ENCODE measurements around the gene PGBD5. TPM values are rescaled to one million over a fixed set of nuclear protein-coding genes. Genes with fewer than 3 reads are reported as not detected.

PGBD5 gene
- total RNA-seq, 3 donors from 2014 or later (not counting 1 experiment from before 2014, with no cell fraction given): 0.02 to 0.90 TPM; not detected in 1

DNA sequence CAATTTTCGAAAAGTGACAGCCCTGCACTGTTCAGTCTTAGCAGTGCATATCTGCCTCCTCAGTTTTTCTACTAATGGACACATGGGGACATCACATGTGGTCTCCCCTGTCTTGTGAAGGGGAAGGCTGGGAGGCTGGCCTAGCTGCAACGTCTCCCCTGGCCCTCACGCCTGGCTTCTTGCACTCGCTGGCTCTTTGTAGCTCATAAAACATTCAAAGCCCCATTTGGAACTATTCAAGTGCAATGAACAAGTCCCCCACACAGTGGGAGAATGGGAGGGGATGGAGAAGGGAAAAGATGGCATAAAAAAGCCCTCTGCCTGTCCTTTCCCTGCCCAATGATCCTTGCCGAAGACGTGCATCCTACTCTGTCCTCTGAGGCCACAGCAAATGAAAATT lies 73.6 kb downstream of the PGBD5 start:
- WGBS (ENCODE audit: insufficient coverage): 84% methylated on average over 5 of the region's 6 CpGs
- TF ChIP-seq, protein P1, sequence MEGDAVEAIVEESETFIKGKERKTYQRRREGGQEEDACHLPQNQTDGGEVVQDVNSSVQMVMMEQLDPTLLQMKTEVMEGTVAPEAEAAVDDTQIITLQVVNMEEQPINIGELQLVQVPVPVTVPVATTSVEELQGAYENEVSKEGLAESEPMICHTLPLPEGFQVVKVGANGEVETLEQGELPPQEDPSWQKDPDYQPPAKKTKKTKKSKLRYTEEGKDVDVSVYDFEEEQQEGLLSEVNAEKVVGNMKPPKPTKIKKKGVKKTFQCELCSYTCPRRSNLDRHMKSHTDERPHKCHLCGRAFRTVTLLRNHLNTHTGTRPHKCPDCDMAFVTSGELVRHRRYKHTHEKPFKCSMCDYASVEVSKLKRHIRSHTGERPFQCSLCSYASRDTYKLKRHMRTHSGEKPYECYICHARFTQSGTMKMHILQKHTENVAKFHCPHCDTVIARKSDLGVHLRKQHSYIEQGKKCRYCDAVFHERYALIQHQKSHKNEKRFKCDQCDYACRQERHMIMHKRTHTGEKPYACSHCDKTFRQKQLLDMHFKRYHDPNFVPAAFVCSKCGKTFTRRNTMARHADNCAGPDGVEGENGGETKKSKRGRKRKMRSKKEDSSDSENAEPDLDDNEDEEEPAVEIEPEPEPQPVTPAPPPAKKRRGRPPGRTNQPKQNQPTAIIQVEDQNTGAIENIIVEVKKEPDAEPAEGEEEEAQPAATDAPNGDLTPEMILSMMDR (IDR thresholded peaks at IDR 0.05): no peak
- Histone ChIP-seq H3K4me3 (ENCODE audit: low read length) (no peak overlapping the region), H3K4me1 (ENCODE audit: control insufficient read depth, insufficient read depth, low read length) (no peaks in the 10 kb centered on the region), H3K27ac (ENCODE audit: low read length) (no peak overlapping the region), H3K9me3 (ENCODE audit: control insufficient read depth, insufficient read depth, low read length) (no peaks in the 10 kb centered on the region), H3K27me3 (ENCODE audit: control insufficient read depth, insufficient read depth, low read length) (no peaks in the 10 kb centered on the region), H3K36me3 (ENCODE audit: control insufficient read depth, insufficient read depth, low read length) (no peaks in the 10 kb centered on the region)
- DNase-seq: no peak
- intact Hi-C loops (cut with micrococcal nuclease): no loop called here
- H3K27ac Mint-ChIP-seq: no peak overlapping the region
- H3K36me3 Mint-ChIP-seq: no peaks in the 10 kb centered on the region
- no peaks in the 10 kb centered on the region for H3K9me3 Mint-ChIP-seq
- peaks cover 4 to 6% of the 10 kb centered on the region in 2 donors for H3K27me3 Mint-ChIP-seq (ENCODE audit: low read depth in 2 of 2)
- H3K4me1 Mint-ChIP-seq: no peaks in the 10 kb centered on the region
- H3K4me3 Mint-ChIP-seq: no peak overlapping the region
- ATAC-seq: no peak

DNA sequence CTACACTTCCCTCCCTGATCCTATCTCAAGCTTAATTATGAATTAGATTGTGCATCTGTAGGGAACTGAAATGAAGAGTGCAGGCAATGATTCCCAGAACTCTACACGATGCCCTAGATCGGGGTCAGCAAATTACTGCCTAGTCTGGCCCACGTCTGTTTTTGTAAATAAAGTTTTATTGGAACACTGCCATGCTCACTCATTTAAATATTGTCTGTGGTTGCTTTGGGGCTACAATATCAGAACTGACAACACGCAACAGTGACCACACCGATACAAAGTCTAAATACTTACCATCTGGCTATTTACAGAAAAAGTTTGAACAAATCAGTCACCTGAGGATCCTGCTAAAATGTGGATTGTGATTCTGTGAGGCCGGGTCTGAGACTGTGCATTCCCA lies 74.1 kb downstream of the PGBD5 start:
- ATAC-seq (no peak), DNase-seq (no peak)
- no peaks in the 10 kb centered on the region for H3K36me3 ChIP-seq (ENCODE audit: control insufficient read depth, insufficient read depth, low read length)
- 67% methylated on average over 6 of the region's 6 CpGs for WGBS (ENCODE audit: insufficient coverage)
- TF ChIP-seq, protein P1 (IDR thresholded peaks at IDR 0.05): no peak
- Mint-ChIP-seq H3K4me1 (no peaks in the 10 kb centered on the region), H3K4me3 (no peak overlapping the region), H3K27me3 (ENCODE audit: low read depth in 2 of 2) (peaks cover 4 to 6% of the 10 kb centered on the region in 2 donors), H3K36me3 (no peaks in the 10 kb centered on the region), H3K9me3 (no peaks in the 10 kb centered on the region), H3K27ac (no peak overlapping the region)
- no peak overlapping the region for H3K27ac ChIP-seq (ENCODE audit: low read length)
- H3K4me1 ChIP-seq (ENCODE audit: control insufficient read depth, insufficient read depth, low read length): no peaks in the 10 kb centered on the region
- intact Hi-C loops (cut with micrococcal nuclease): no loop called here
- H3K27me3 ChIP-seq (ENCODE audit: control insufficient read depth, insufficient read depth, low read length): no peaks in the 10 kb centered on the region
- H3K4me3 ChIP-seq (ENCODE audit: low read length): no peak overlapping the region
- no peaks in the 10 kb centered on the region for H3K9me3 ChIP-seq (ENCODE audit: control insufficient read depth, insufficient read depth, low read length)

DNA sequence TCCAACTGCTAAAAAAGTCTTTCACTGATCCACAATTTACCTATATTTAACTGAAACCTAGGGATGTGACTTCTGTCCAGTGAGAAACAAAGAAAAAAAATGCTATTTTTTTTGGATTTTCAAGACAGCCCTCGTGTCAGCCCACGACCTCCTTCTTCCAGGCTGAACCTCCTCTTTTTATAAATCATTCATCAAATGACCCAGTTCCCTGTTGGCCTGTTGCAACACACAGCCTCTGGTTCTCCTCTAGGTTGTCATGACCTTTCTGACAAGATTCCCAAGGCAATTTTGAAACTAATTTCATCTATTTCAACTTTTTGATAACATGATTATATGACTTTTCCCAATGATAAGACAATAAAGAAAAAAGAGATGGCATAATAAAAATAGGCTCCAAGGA lies 74.6 kb downstream of the PGBD5 start:
- no peaks in the 10 kb centered on the region for H3K36me3 ChIP-seq (ENCODE audit: control insufficient read depth, insufficient read depth, low read length)
- TF ChIP-seq, protein P1 (IDR thresholded peaks at IDR 0.05): no peak
- intact Hi-C loops (cut with micrococcal nuclease): no loop called here
- H3K9me3 ChIP-seq (ENCODE audit: control insufficient read depth, insufficient read depth, low read length): no peaks in the 10 kb centered on the region
- H3K27ac Mint-ChIP-seq: no peak overlapping the region
- no peaks in the 10 kb centered on the region for H3K36me3 Mint-ChIP-seq
- 29% methylated on average over 2 of the region's 2 CpGs for WGBS (ENCODE audit: insufficient coverage)
- peaks cover 3 to 4% of the 10 kb centered on the region in 2 donors for H3K27me3 Mint-ChIP-seq (ENCODE audit: low read depth in 2 of 2)
- DNase-seq (no peak), ATAC-seq (no peak)
- H3K27ac ChIP-seq (ENCODE audit: low read length): no peak overlapping the region
- H3K4me1 Mint-ChIP-seq: no peaks in the 10 kb centered on the region
- H3K4me3 Mint-ChIP-seq: no peak overlapping the region
- no peaks in the 10 kb centered on the region for H3K4me1 ChIP-seq (ENCODE audit: control insufficient read depth, insufficient read depth, low read length)
- no peak overlapping the region for H3K4me3 ChIP-seq (ENCODE audit: low read length)
- no peaks in the 10 kb centered on the region for H3K27me3 ChIP-seq (ENCODE audit: control insufficient read depth, insufficient read depth, low read length)
- H3K9me3 Mint-ChIP-seq: no peaks in the 10 kb centered on the region

DNA sequence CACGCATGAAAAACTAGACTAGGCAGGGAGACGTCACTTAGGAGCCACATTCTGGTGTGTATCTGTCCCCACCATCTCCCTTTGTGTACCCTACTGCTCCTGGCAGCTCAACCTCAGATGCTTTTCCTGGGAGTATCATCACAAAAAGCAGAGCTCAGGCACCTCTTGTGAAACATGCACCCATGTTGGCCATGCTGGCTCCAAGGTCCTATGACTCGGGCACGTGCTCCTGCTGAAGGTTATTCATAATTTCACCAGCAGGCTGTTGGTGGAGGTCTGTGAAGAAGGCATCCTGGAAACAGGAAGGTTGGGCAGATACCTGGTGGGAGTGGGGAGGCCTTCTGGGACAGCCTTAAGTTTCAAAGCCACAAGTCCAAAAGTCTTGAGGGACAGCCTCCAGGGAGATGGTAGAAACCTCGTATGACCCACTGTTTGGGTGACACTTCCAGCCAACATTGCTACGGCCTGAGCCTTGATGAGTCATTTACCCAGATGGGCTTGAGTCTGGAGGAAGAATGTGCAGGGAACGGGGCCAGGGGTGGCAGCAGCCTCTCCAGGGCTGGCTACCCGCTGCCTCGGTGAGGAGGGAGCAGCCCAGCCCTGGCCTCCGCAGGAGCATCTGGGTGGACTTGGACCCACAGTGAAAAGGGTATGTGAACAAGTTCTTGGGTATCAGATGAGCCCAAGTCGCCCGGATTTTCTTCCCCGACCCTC lies 75.8 kb downstream of the PGBD5 start:
- Histone ChIP-seq H3K9me3 (ENCODE audit: control insufficient read depth, insufficient read depth, low read length) (no peaks in the 10 kb centered on the region), H3K27me3 (ENCODE audit: control insufficient read depth, insufficient read depth, low read length) (no peaks in the 10 kb centered on the region), H3K4me1 (ENCODE audit: control insufficient read depth, insufficient read depth, low read length) (no peaks in the 10 kb centered on the region), H3K27ac (ENCODE audit: low read length) (no peak overlapping the region), H3K36me3 (ENCODE audit: control insufficient read depth, insufficient read depth, low read length) (no peaks in the 10 kb centered on the region), H3K4me3 (ENCODE audit: low read length) (no peak overlapping the region)
- DNase-seq (no peak), ATAC-seq (no peak)
- Mint-ChIP-seq H3K9me3 (no peaks in the 10 kb centered on the region), H3K4me1 (no peaks in the 10 kb centered on the region), H3K27me3 (ENCODE audit: low read depth in 2 of 2) (peaks cover 0 to 4% of the 10 kb centered on the region in 2 donors), H3K4me3 (no peak overlapping the region), H3K27ac (no peak overlapping the region), H3K36me3 (no peaks in the 10 kb centered on the region)
- intact Hi-C loops (cut with micrococcal nuclease): no loop called here
- TF ChIP-seq, protein P1 (IDR thresholded peaks at IDR 0.05): no peak
- 89% methylated on average over 13 of the region's 13 CpGs for WGBS (ENCODE audit: insufficient coverage)
